HG02870 (cell line): ENCODE measurements around the gene CFAP20DC.
"Not testable (repeated sequence)": the region's sequence is repeated elsewhere in the genome, so short reads cannot be mapped to it uniquely, and the experiment has no call there.

Experiments
- ATAC-seq: cut with Tn5 transposase; IDR thresholded peaks from one replicate; pipeline ENCODE4 v1.9.1; 2021; ENCODE audit warnings: mild to moderate bottlenecking, moderate library complexity; ENCODE audit not compliant: unreplicated experiment

The CFAP20DC gene

DNA sequence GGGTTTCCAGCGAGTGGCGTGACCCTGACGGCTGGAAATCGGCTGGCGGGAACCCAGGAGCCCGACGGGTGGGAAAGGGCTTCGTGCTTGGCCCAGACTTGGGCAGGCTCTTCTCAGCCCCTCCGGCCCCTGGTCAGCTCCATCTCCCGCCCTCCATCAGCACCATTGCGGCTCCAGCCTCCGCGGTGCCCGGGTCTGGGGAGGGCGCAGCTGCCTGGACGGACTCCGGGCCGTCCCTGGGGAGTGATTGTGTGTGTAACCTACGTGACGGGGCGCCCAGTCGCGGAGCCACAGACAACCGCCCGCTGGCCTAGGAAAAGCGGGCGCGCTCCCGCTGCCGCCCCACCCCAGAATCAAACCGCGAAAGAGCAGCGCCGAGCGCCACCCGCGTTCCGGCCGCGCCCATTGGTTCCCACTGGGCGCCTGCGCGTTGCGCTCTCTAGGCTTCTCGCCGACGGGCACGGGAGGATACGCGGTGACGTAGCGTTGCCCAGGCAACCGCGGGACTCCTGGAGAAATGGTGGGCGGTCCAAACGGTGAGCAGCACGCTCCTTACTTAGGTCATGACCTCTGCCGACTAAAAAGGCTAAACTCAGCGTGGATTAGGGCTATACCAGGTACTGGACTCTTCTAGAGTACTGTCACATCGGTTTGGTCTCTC, at the start of gene CFAP20DC:
Gene CFAP20DC, minus strand, starts transcription at position 355 of the 661 bp plus-strand sequence. CDS start 394 bp downstream, outside the sequence.
- ATAC-seq = peak; percentile 99

GRCh38 chr3:59098516-59098915, 48.7 kb upstream of the CFAP20DC start:
- not testable (repeated sequence) for ATAC-seq

DNA sequence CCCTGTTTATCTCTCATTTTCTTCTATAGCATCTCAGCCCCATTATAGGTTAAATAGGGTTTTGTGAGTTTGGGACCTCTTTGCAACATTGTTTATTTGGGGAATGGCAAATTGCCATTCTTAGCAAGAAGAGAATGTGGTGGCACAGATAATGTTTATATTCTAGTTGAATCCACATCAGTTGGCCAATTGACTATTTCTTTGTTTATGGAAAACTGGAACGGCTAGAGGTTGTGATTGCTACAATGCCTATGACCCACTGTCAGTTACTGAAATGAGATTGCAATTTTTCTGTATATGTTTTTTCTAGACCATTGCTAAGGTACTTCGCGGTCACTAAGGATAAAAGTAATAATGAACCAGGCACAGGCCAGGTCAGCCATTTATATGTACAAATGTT, 44.6 kb upstream of the CFAP20DC start:
- ATAC-seq = no peak

GRCh38 chr3:59093521-59093920, 43.7 kb upstream of the CFAP20DC start:
- no peak for ATAC-seq

- ATAC-seq = no peak
These were observed 38.9 kb upstream of the CFAP20DC start for GRCh38 chr3:59088761-59089160.

- no peak for ATAC-seq
These were observed 36.2 kb upstream of the CFAP20DC start for GRCh38 chr3:59085976-59086375.

DNA sequence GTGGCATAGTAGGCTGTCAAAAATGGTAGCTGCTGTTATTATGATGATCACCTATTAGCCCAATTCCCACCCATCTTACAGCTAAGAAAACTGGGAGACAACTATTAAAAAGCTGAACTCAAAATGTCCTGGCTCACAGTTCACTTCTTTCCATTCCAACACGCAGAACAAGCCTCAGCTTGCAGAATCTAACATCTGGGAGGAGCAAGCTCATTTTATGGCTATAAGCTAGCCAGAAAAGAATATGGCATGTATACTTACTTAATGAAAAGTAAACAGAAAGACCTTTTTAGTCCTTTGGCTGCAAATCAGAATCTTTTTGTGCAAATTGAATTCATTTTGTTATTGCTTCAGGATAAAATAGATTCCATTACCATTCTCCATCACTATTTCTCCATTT, 34.8 kb upstream of the CFAP20DC start:
- ATAC-seq = no peak

DNA sequence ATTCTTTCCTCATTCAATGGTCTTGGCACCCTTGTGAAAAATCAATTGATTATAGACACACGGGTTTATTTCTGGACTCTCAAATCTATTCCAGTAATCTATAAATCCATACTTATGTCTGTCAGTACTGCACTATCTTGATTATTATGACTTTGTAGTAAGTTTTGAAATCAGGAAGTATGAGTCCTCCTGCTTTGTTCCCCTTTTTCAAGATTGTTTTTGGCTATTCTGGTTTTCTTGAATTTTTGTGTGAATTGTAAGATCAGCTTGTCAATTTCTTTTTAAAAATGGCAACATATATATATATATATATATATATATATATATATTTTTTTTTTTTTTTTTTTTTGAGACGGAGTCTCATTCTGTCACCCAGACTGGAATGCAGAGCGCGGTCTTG, 32.3 kb upstream of the CFAP20DC start:
- ATAC-seq = no peak

GRCh38 chr3:59081071-59081470, 31.2 kb upstream of the CFAP20DC start:
- ATAC-seq = no peak

GRCh38 chr3:59079962-59080361, 30.1 kb upstream of the CFAP20DC start:
- ATAC-seq = no peak

- ATAC-seq = no peak
These were observed 24.9 kb upstream of the CFAP20DC start for GRCh38 chr3:59074764-59075163.

- no peak for ATAC-seq
These were observed 22.9 kb upstream of the CFAP20DC start for GRCh38 chr3:59072681-59073080.

- ATAC-seq = no peak
These were observed 20.0 kb upstream of the CFAP20DC start for GRCh38 chr3:59069838-59070237.

GRCh38 chr3:59065240-59065639, 15.4 kb upstream of the CFAP20DC start:
- no peak for ATAC-seq

GRCh38 chr3:59064728-59065127, 14.9 kb upstream of the CFAP20DC start:
- ATAC-seq = no peak

- ATAC-seq = no peak
These were observed 14.5 kb upstream of the CFAP20DC start for GRCh38 chr3:59064276-59064675.

DNA sequence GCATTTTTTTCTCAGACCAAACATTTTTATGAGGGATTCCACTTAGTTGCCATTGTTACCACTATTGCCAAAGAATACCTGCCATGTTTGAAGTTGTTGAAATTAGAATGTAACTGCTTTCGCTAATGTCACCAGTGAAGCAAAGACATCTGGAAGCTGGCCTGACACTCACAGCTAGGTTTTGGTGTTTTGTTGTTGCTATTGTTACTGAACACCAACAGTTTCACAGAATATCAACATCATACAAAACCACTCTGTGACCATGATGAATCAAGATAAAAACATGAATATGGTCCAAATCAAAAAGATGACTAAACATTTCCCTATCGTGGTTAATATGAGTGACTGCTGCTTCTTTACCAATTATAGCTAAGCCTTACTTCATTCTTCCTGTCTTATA, 6.9 kb upstream of the CFAP20DC start:
- no peak for ATAC-seq

DNA sequence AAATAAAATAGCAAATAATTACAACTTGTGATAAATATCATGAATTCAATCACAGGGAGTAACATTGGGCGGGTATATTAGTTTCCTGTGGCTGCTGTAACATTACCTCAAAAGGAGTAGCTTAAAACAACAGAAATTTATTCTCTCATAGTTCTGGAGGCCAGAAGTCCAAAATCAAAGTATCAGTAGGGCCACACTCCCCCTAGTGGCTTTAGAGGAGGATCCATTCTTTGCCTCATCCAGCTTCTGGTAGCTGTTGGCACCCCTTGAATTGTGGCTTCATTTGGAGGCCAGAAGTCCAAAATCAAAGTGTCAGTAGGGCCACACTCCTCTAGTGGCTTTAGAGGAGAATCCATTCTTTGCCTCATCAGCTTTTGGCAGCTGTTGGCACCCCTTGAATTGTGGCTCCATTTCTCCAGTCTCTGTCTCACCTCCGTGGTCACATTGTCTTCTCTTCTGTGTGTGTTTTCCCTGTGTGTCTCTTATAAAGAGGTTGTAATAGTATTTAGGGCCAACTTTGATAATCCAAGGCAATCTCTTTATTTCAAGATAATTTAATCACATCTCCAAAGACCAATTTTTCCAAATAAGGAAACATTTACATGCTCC, 3.1 kb upstream of the CFAP20DC start:
- ATAC-seq = no peak

DNA sequence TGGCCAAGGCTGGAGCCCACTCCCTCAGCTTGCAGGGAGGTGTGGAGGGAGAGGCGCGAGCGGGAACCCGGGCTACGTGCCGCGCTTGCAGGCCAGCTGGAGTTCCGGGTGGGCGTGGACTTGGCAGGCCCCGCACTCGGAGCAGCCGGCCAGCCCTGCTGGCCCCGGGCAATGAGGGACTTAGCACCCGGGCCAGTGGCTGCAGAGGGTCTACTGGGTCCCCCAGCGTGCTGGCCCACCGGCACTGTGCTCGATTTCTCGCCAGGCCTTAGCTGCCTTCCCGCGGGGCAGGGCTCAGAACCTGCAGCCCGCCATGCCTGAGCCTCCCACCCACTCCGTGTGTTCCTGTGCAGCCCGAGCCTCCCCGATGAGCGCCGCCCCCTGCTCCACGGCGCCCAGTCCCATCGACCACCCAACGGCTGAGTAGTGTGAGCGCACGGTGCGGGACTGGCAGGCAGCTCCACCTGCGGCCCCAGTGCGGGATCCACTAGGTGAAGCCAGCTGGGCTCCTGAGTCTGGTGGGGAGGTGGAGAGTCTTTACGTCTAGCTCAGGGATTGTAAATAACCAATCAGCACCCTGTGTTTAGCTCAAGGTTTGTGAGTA, 1.1 kb upstream of the CFAP20DC start:
- ATAC-seq = not testable (repeated sequence)

GRCh38 chr3:59046839-59047238, 3.0 kb downstream of the CFAP20DC start:
- no peak for ATAC-seq

DNA sequence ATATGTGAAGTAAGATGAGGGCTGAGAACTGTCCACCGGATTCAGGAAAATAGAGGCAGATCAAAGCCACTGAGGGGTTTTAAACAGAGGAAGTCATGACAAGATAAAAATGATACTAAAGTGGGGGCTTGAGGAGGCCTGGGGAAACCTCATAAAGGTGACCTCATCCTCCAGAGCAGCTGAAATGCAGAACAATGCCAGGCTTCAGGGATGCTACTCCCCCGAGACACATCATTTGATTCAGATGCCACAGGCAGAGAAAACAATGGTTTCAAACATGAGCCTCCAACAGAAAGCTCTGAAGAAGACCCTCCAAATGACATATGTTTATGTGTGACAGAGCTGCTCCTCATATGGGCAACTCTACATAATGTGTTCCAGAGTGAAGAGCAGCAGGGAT, 6.4 kb downstream of the CFAP20DC start:
- no peak for ATAC-seq

DNA sequence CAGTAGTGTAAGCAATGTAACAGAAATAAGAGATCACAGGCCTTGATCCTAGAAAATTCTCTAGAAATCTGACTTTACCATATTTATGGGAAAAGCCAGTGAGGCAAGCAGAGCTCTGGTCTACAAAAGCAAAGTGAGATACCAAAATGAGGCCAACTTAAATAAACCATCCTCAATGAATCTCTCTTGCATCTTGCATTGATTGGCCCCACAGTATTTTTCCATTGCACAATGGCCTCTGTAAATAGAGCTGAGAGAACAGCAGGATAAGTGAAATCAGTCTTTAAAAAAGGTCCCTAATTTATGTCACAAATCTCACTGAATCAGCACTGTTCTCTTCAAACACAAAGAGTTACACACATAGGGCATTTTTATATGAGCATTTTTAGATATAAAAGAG, 8.9 kb downstream of the CFAP20DC start:
- no peak for ATAC-seq
